Myocyte (in vitro differentiated cells): Measurements from ENCODE around the gene TUT4. TPM values are rescaled to one million over a fixed set of nuclear protein-coding genes. Genes with fewer than 3 reads are reported as not detected.
A peak's percentile ranks its signal among the peaks of the same experiment; 100 is the strongest.

Source experiments
- DNase-seq: peaks from one replicate; pipeline ENCODE4 v3.0.0-alpha.2; 2012; ENCODE audit warnings: low read depth
- total RNA-seq: library from RNA; depleted of rRNA; stranded (reverse); fragments of >200 nt; gene quantifications from 2 replicates; pipeline ENCODE4 v1.2.3, GENCODE V29; 2014

TUT4 gene
- total RNA-seq, 1 donor from 2014 or later, result 66.6 TPM

- DNase-seq, result no peak
Measured at GRCh38 chr1:52404975-52405338, 147.9 kb downstream of the TUT4 start.

DNA sequence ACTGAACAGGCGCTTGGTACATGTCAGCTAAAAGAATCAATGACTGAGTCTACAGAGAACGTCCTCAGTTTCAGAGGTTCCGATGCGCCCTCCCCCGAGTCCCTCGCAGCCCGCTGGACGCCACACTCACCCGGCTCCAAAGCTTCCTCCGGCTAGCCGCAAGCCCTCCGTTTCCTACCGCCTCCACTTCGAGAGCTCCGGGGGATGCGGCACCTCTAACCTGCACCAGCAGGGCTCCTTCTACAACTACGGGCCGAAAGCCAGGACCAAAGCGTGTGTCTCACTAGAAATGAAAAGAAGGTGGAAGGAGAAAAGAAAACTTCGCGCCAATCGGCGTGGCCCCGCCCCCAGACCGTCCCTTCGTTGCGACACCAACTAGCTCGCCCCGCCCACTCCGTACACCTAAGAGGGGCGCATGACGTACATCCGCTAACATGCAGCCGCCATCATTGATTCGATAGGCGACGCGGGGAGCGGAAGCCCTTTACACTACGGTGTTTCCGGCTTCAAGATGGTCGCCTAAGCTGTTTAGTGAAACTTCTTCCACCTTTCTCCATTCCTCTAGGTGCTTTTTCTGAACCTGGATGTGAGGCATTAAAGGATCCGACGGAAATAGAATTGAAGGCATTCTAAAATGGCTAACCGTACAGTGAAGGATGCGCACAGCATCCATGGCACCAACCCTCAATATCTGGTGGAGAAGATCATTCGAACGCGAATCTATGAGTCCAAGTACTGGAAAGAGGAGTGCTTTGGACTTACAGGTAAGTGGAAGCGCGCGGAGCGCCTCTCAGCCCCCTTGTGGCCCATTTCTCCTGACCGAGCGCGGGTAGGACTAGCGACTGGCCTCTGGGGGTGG, 148.5 kb downstream of the TUT4 start, which contains the start of the genes ORC1 and PRPF38A:
Gene ORC1 (minus strand): TSS at position 308 of the 859 bp plus-strand sequence. CDS start 2,200 bp downstream, outside the sequence.
Gene PRPF38A (plus strand): TSS at position 487 of the 859 bp plus-strand sequence. CDS start 148 bp downstream, at position 635.
- DNase-seq, result peak; percentile 98

DNA sequence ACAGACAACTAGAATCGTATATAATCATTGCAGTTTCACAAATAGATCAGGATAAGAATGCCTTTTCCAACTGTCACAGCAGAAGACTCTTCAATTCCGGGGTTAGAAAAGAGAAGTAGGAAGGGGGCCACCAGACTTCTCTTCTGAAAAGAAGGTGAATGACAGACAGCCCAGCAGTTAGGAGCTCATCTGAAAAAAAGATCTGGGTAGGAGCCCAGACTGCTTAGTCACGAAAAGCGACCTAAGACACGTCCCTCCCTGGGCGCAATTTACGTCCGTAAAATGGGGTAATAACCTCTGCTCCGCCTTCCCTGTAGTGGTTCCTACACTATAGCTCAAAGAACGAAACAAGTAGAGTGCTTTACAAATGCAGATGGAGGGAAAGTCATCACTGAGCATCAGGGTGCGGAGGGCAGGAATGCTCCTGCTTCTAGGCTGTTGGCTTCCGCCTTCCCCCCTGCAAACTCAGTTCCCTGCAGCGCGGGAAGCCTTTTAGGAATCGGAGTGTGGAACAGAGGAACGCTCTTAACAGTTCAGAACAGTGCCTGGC, 149.3 kb downstream of the TUT4 start:
- DNase-seq, result peak; percentile 30

DNA sequence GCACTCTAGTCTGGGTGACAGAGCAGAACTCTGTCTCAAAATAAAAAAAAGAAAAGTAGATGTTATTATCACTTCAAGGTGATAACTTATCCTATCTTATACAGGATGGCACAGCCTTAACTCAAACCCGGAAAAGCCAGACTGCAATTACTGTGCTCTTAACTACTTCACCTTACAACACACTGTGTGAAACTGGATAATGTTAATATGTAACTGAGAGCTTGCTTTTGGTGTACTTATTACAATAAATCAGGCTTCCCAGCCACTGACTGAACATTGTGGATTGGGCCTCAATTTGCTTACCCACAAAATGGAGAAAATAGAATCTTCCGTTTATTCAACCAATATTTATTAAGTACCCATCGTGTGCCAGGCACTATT, 150.0 kb downstream of the TUT4 start:
- DNase-seq, result no peak

- no peak for DNase-seq
Measured at GRCh38 chr1:52400131-52400530, 152.8 kb downstream of the TUT4 start.

GRCh38 chr1:52399629-52400028, 153.3 kb downstream of the TUT4 start:
- DNase-seq, result no peak

DNA sequence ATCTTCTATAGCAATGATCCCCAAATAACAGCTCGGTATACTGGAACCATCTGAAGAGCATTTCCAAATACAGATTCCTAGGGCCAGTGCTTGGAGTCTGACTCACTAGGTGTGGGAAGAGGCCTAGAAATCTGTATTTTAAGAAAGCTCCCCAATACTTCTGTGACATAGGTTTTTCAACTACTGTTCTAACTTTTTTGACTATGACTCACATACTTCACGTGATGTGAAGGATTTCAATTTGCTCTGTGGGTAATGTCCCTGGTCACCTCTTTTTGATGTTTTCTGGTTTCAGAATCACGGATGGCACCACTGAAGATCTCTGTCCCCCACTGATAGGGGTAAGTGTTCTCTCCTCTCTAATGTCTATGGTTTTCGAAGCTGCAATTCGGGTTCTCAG, 159.7 kb downstream of the TUT4 start:
- no peak for DNase-seq

DNA sequence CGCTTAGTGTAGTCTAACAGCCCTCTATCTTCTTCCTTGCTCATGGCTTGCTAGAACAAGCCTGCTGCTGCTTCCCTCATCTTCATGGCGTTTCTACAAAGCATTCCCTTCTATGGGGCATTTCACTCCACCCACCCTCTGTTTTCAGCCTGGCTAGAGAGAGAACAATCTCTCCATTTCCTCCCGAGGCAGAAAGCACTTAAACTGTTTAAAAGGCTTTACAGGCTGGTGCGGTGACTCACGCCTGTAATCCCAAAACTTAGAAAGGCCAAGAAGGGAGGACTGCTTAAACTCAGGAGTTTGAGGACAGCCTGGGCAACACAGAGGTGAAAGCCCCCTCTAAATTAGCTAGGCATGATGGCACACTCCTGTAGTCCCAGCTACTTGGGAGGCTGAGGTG, 166.4 kb downstream of the TUT4 start:
- no peak for DNase-seq

DNA sequence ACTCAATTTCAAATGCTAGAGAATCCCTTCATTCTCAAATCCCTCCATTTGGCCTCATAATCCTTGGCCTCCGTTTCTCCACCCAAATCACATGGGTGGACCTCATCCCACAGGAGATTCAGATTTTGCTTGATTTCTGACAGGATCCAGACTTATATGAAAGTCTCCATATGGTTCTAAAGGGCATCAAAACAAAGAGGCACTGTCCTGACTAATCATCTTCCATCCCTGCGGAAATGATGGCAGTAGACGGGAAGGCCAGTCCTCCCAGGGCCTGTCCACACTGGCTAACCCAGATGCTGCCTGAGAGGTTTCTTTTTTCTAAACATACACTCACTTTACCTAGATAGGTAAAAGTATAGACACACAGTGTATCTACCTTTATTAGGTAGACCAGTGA, 167.5 kb downstream of the TUT4 start:
- no peak for DNase-seq

Other genes with a start within 250 kb of the TUT4 start
- 29.9 and 37.4 TPM in 2 replicates for gene CC2D1B, start 186.9 kb downstream of the TUT4 start, total RNA-seq
- gene ORC1, start 148.7 kb downstream of the TUT4 start, total RNA-seq, result 0.11 and 0.42 TPM in 2 replicates
- gene PRPF38A, start 148.5 kb downstream of the TUT4 start, total RNA-seq, result 11.2 TPM in 2 replicates
- 33.8 and 103 TPM in 2 replicates for gene GPX7, start 49.3 kb upstream of the TUT4 start, total RNA-seq
- not detected in 2 replicates for gene SHISAL2A, start 80.1 kb upstream of the TUT4 start, total RNA-seq
- 8.4 and 15.8 TPM in 2 replicates for gene COA7, start 145.3 kb upstream of the TUT4 start, total RNA-seq
- 39.8 and 57.3 TPM in 2 replicates for gene ZYG11B, start 173.4 kb upstream of the TUT4 start, total RNA-seq